Measurements from ENCODE around the gene MPPED2.

Gene MPPED2

DNA sequence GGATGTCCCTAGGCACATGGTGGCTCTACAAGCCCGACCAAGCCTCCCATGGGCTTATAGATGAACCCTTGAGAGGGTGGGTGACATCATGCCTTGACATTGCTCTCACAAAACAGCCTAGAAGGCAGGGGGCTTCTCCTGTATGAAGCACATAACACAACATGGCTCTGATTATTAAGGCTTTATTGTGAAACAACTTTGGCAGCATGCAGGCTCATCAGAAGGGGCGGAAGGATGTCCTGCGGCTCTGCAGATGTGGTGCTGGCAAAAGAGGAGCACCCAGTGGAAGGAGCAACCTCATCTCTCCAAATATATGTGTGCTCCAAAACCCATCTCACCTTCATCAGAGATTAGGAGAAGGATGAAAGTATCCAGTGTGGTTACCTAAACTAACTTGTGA is 100.4 kb downstream of the MPPED2 start:
- ATAC-seq (no peak), DNase-seq (no peak)

DNA sequence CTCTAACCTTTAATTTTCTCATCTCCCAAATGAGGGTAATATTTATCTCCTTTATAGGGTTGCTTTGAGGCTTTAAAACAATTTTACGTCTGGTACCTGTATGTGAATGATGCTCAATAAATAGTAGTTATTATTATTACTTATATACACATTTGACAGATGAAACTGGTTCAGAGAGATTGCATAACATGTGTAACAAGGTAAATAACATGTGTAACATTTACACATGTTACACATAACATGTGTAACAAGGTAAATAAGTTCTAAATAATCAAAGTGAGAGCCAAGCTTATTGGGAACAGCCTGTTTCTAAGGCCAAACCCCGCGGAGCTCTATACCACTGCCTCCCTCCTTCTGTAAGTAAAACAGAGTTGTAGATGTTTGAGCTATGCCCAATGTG is 100.9 kb downstream of the MPPED2 start:
- ATAC-seq (no peak), DNase-seq (no peak)

GRCh38 chr11:30483056-30483455 is 103.1 kb downstream of the MPPED2 start:
- DNase-seq (no peak), ATAC-seq (no peak)

DNA sequence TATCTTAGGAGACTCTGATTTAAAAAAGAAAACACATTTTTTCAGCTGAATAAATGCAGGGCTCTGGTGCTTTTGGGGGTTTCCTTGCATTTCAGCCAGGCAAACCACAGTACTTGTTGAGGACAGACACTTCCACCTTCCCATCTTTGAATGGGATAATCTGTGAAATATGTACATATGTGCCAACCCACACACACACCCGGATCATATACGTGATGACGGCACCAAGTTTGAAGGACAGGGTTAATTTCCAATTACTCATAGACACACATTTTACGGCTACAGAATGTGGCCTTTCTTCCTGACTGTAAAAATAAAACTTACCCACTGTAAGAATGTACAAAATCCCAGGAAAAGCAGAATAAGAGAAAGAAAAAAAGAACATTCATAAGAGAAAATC is 104.4 kb downstream of the MPPED2 start:
- DNase-seq (no peak), ATAC-seq (no peak)

GRCh38 chr11:30481330-30481729 is 104.8 kb downstream of the MPPED2 start:
- DNase-seq (no peak), ATAC-seq (no peak)

DNA sequence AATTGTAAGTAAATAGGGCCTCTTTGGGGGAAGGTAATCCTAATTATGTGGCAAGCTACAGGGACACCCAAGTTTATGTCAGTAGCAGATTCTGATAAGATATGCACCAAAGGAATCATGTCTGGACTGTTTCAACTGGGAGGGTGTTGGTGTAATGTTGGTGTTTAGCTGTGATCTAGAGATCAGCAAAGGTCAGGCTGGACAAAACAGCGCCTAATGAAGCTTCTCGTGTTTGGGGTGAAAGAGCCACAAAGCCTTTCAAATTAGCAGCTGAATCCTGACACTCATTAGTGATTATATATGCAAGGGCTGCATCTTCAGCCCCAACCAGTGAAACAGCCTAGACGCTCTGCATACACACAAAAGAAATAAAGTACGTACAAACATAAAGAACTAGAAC is 106.3 kb downstream of the MPPED2 start:
- no peak for ATAC-seq
- no peak for DNase-seq

GRCh38 chr11:30478923-30479322 is 107.2 kb downstream of the MPPED2 start:
- ATAC-seq: no peak
- DNase-seq: no peak

DNA sequence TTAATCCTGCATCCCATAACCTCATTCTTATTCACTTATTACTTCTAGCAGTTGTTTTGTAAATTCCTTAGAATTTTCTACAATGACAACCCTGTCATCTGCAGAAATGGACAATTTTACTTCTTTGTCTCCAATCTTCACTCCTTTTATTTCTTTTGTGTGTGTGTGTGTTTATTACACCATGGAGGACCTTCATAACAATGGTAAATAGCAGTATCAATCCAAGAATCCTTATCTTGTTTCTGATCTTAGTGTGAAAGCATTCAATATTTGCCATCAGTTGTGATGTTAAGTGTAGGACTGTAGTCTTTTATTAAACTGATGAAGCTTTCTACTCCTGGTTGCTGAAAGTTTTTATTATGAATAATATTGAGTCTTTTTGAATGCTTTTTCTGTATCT is 109.1 kb downstream of the MPPED2 start:
- no peak for ATAC-seq
- DNase-seq: no peak

DNA sequence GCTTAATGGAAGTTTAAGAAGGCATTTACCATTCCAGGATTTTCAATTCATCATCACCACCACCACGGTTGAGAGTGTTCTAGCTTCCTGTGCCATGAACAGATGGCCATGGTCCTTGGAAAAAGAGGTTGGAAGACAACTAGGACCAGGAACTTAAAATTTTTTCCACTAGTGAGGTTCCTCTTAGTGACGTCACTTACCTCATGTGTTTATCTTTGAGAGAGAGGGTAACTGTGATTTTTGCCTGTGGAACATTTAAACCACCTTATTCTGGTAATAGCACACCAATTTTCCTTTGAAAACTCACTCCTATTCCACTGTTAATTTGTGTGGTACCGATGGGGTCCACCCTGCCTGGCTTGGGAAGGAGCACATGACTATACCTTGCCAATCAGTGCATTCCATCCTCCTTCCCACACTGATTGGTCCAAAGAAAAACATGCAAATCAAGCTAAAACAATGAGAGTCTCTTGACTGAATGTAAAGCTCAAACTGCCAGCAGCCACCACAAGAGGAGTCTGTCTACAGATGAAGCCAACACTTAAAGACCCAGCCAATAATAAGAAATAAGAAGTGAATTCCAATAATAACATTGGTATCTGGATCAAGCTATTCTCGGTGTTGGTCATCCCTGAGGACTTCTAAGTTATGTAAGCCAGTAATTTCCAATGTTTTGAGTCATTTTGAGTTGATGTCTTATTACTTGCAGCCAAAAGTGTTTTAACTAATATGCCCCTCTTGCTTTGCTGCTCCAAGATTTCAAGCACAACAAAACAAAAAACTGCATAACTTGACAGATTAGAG is 111.8 kb downstream of the MPPED2 start:
- DNase-seq (no peak), ATAC-seq (no peak)

DNA sequence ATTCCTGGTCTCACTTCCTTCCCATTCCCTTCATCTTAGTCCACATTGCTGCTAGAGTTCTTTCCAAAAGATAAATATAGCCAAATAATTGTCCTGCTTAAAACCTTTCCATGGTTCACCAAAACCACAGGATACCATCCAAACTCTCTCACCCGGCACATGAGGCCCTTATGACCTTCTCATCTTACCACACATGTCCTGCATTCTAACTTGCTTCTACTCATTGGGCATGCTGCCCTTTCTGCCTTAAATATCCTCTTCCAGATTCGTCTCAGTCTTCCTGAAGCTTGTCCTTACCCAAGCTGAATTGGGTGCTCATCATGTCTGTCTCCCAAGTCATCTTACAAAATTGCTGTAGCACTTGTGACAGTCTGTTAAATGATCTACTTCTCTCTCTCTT is 114.9 kb downstream of the MPPED2 start:
- ATAC-seq (no peak), DNase-seq (no peak)

DNA sequence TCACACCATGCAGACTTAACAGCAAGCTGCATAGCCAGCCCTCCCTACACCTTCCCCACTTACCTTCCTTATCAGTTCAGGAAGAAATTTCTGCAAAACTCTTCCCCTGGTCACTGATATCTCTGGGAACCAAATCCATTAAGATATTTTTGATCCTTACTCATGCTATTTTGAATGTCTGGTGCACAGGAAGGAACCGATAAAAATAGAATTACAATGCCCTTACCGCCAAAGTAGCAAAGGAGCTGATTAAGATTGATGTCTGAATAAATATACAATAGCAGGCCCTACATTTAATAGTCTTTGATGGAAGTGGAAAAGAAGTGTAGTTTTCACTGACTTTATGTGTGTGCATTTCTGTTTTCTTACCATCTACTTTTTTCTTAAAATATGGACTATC is 117.3 kb downstream of the MPPED2 start:
- no peak for ATAC-seq
- no peak for DNase-seq

DNA sequence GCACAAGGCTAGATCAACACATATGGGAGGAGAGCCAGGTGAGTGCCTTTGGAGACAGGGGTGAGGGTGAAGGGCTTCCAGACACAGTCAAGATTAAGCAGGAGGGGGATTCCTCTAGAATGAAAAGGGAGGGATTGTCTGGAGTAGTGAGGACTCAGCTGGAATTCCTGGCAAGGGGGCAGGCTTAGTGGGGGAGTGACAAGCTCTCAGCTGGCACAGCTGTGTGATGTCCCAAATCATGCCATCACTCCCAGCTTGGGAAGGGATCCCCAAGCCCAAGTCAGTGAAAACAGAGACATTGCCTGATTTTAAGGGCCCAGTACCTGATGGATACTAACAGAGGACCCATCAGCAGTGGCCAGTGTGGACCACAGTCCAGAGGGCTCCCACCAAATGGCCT is 119.0 kb downstream of the MPPED2 start:
- ATAC-seq (no peak), DNase-seq (no peak)

GRCh38 chr11:30465623-30466022 is 120.5 kb downstream of the MPPED2 start:
- DNase-seq (no peak), ATAC-seq (no peak)

- no peak for ATAC-seq
Measured at GRCh38 chr11:30465192-30465591, 121.0 kb downstream of the MPPED2 start.

GRCh38 chr11:30463266-30463665 is 122.9 kb downstream of the MPPED2 start:
- ATAC-seq: no peak
- DNase-seq: no peak

More at GRCh38 chr11:30465192-30465591, 121.0 kb downstream of the MPPED2 start:
- DNase-seq: no peak

GRCh38 chr11:30462421-30462820 is 123.7 kb downstream of the MPPED2 start:
- ATAC-seq: no peak
- DNase-seq: no peak

- ATAC-seq (no peak), DNase-seq (no peak)
Measured at GRCh38 chr11:30459821-30460220, 126.3 kb downstream of the MPPED2 start.

GRCh38 chr11:30459306-30459705 is 126.8 kb downstream of the MPPED2 start:
- ATAC-seq: no peak
- DNase-seq: no peak

GRCh38 chr11:30458541-30458940 is 127.6 kb downstream of the MPPED2 start:
- ATAC-seq (no peak), DNase-seq (no peak)

GRCh38 chr11:30457087-30457486 is 129.1 kb downstream of the MPPED2 start:
- DNase-seq (no peak), ATAC-seq (no peak)

GRCh38 chr11:30455025-30455424 is 131.1 kb downstream of the MPPED2 start:
- ATAC-seq: no peak

GRCh38 chr11:30454541-30454940 is 131.6 kb downstream of the MPPED2 start:
- DNase-seq (no peak), ATAC-seq (no peak)

More at GRCh38 chr11:30455025-30455424, 131.1 kb downstream of the MPPED2 start:
- no peak for DNase-seq

GRCh38 chr11:30454111-30454510 is 132.0 kb downstream of the MPPED2 start:
- ATAC-seq: no peak
- DNase-seq: no peak

DNA sequence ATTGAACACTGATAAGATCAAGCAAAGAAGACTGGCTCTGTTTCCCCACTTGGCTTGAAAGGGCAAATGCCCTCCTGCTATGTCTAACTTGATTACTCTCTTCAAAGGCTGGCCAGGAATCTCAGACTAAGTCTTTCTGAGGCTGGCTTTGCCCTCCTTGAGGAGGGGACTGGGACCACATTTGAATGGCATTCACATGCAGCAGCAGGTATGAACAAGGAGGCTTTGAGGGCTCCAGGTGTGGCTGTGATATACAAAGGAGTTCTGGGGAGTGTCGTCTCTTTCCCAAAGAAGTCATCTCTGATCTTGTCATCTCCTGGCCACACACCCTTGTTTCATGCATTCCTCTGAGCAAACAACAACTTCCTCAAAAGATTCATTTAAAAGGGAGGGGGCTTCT is 132.4 kb downstream of the MPPED2 start:
- ATAC-seq: no peak
- no peak for DNase-seq
